H9 (cell line): ENCODE measurements around the gene ACACB. TPM values are rescaled to one million over a fixed set of nuclear protein-coding genes. Genes with fewer than 3 reads are reported as not detected.

Source experiments
- DNase-seq: peaks from one replicate; pipeline ENCODE4 v3.0.0-alpha.2; 2017
- H2AFZ ChIP-seq: one replicate; pipeline ENCODE4 v1.6.1; 2013; ENCODE audit warnings: mild to moderate bottlenecking, low read length, control low read depth, moderate library complexity
- H2AK5ac ChIP-seq: 2 replicates; pipeline ENCODE4 v1.6.1; 2013; ENCODE audit warnings: low read length, control low read depth, mixed read lengths; ENCODE audit not compliant: insufficient read length
- H2BK120ac ChIP-seq: one replicate; pipeline ENCODE4 v1.6.1; 2013; ENCODE audit warnings: low read depth, mild to moderate bottlenecking, low read length, control low read depth, inconsistent platforms; ENCODE audit not compliant: poor library complexity, severe bottlenecking
- H2BK12ac ChIP-seq: 2 replicates; pipeline ENCODE4 v1.6.1; 2013; ENCODE audit warnings: low read length, control low read depth, mixed read lengths, low read depth; ENCODE audit not compliant: insufficient read length
- H2BK15ac ChIP-seq: 2 replicates; pipeline ENCODE4 v1.6.1; 2013; ENCODE audit warnings: low read depth, low read length, control low read depth
- H2BK20ac ChIP-seq: one replicate; pipeline ENCODE4 v1.6.1; 2013; ENCODE audit warnings: low read depth, mild to moderate bottlenecking, low read length, control low read depth, inconsistent platforms; ENCODE audit not compliant: poor library complexity, severe bottlenecking
- H2BK5ac ChIP-seq: 2 replicates; pipeline ENCODE4 v1.6.1; 2013; ENCODE audit warnings: low read length, control low read depth, mixed read lengths; ENCODE audit not compliant: insufficient read length
- H3K14ac ChIP-seq: 2 replicates; pipeline ENCODE4 v1.6.1; 2013; ENCODE audit warnings: low read length, control low read depth; ENCODE audit not compliant: insufficient read depth
- H3K18ac ChIP-seq: 2 replicates; pipeline ENCODE4 v1.6.1; 2013; ENCODE audit warnings: low read depth, mild to moderate bottlenecking, mixed read lengths, low read length, control low read depth; ENCODE audit not compliant: insufficient read length
- H3K23ac ChIP-seq: 2 replicates; pipeline ENCODE4 v1.6.1; 2013; ENCODE audit warnings: low read length, control low read depth, mixed read lengths, low read depth; ENCODE audit not compliant: insufficient read length
- H3K23me2 ChIP-seq: 2 replicates; pipeline ENCODE4 v1.6.1; 2013; ENCODE audit warnings: low read depth, mild to moderate bottlenecking, mixed read lengths, low read length, control low read depth; ENCODE audit not compliant: insufficient read length, poor library complexity, severe bottlenecking
- H3K27ac ChIP-seq: 2 replicates; pipeline ENCODE4 v1.5.1; 2013; ENCODE audit warnings: low read length, control low read depth, mixed read lengths, low read depth; ENCODE audit not compliant: insufficient read length
- H3K27me3 ChIP-seq: 2 replicates; pipeline ENCODE4 v1.6.1; 2013; ENCODE audit warnings: low read length, control low read depth, inconsistent platforms; ENCODE audit not compliant: insufficient read depth
- H3K4ac ChIP-seq: 2 replicates; pipeline ENCODE4 v1.6.1; 2013; ENCODE audit warnings: low read depth, mild to moderate bottlenecking, control low read depth, inconsistent platforms, low read length, moderate library complexity
- H3K4me1 ChIP-seq: 2 replicates; pipeline ENCODE4 v1.6.1; 2013; ENCODE audit warnings: low read length, control low read depth, inconsistent platforms; ENCODE audit not compliant: insufficient read depth
- H3K4me2 ChIP-seq: 2 replicates; pipeline ENCODE4 v1.6.1; 2013; ENCODE audit warnings: low read length, control low read depth, mixed read lengths; ENCODE audit not compliant: insufficient read length, insufficient read depth
- H3K56ac ChIP-seq: 2 replicates; pipeline ENCODE4 v1.6.1; 2013; ENCODE audit warnings: low read depth, mild to moderate bottlenecking, mixed read lengths, low read length, control low read depth; ENCODE audit not compliant: insufficient read length
- H3K79me1 ChIP-seq: 2 replicates; pipeline ENCODE4 v1.6.1; 2013; ENCODE audit warnings: low read depth, mild to moderate bottlenecking, moderate library complexity, low read length, control low read depth, inconsistent platforms; ENCODE audit not compliant: insufficient read depth, poor library complexity, severe bottlenecking
- H3K79me2 ChIP-seq: 2 replicates; pipeline ENCODE4 v1.6.1; 2013; ENCODE audit warnings: low read length, control low read depth, inconsistent platforms; ENCODE audit not compliant: insufficient read depth
- H3K9ac ChIP-seq: 2 replicates; pipeline ENCODE4 v1.6.1; 2013; ENCODE audit warnings: low read length, control low read depth, mixed read lengths; ENCODE audit not compliant: insufficient read length; ENCODE audit errors: extremely low read depth
- H3K9me3 ChIP-seq: one replicate; pipeline ENCODE4 v1.6.1; 2013; ENCODE audit warnings: low read depth, low read length, inconsistent platforms; ENCODE audit not compliant: control insufficient read depth
- H3T11ph ChIP-seq: one replicate; pipeline ENCODE4 v1.6.1; 2013; ENCODE audit warnings: mild to moderate bottlenecking, low read length, control low read depth, inconsistent platforms
- H4K20me1 ChIP-seq: one replicate; pipeline ENCODE4 v1.6.1; 2013; ENCODE audit not compliant: control insufficient read depth, insufficient read length, insufficient read depth
- H4K5ac ChIP-seq: 2 replicates; pipeline ENCODE4 v1.6.1; 2013; ENCODE audit warnings: low read depth, mild to moderate bottlenecking, mixed read lengths, low read length, control low read depth; ENCODE audit not compliant: insufficient read length
- H4K8ac ChIP-seq: replicated peaks from 2 replicates; pipeline ENCODE4 v1.6.1; 2013; ENCODE audit warnings: low read length, control low read depth, mixed read lengths, low read depth; ENCODE audit not compliant: insufficient read length
- H4K91ac ChIP-seq: 2 replicates; pipeline ENCODE4 v1.6.1; 2013; ENCODE audit warnings: low read depth, mild to moderate bottlenecking, moderate library complexity, mixed read lengths, low read length, control low read depth; ENCODE audit not compliant: insufficient read length
- H3K27ac Mint-ChIP-seq, 3 experiments: 2 replicates in 2 of 3; 3 replicates in 1 of 3; pipeline ENCODE4 v1.8.0; 2020 to 2021; ENCODE audit warnings: mixed read lengths in 3 of 3, mild to moderate bottlenecking in 1 of 3, moderate library complexity in 1 of 3
- H3K27me3 Mint-ChIP-seq: 2 replicates; pipeline ENCODE4 v1.8.0; 2021; ENCODE audit warnings: low read depth, mild to moderate bottlenecking, moderate library complexity, mixed read lengths
- H3K36me3 Mint-ChIP-seq, 3 experiments: 2 replicates in 2 of 3; 3 replicates in 1 of 3; pipeline ENCODE4 v1.8.0; 2020 to 2021; ENCODE audit warnings: low read depth in 3 of 3, mixed read lengths in 3 of 3; ENCODE audit not compliant: insufficient read depth in 1 of 3
- H3K4me1 Mint-ChIP-seq, 2 experiments: 2 replicates each; pipeline ENCODE4 v1.8.0; 2020; ENCODE audit warnings: mixed read lengths in 2 of 2
- H3K4me3 Mint-ChIP-seq, 2 experiments: 2 replicates in 1 of 2; 3 replicates in 1 of 2; pipeline ENCODE4 v1.8.0; 2020 to 2021; ENCODE audit warnings: mild to moderate bottlenecking in 2 of 2, mixed read lengths in 2 of 2, moderate library complexity in 1 of 2
- H3K9me3 Mint-ChIP-seq, 2 experiments: 2 replicates in 1 of 2; 3 replicates in 1 of 2; pipeline ENCODE4 v1.8.0; 2020; ENCODE audit warnings: mild to moderate bottlenecking in 2 of 2, mixed read lengths in 2 of 2, moderate library complexity in 1 of 2
- WGBS: extraction: QIAGEN DNeasy Blood & Tissue Kit; methylation state at CpG from one replicate; pipeline ENCODE4 v1.1.7; 2013; ENCODE audit warnings: missing lambda C conversion rate, low lambda C conversion rate, mixed read lengths; ENCODE audit not compliant: insufficient read length; ENCODE audit errors: extremely low coverage; 5-methylcytosine and 5-hydroxymethylcytosine counted together
- total RNA-seq: library from RNA; stranded (reverse); gene quantifications from 2 replicates; pipeline ENCODE4 v1.2.1, GENCODE V29; 2021
- TF ChIP-seq, protein P1 (sequence below): fragments of 200-600 bp; sonication (generic); conservative IDR thresholded peaks from 3 replicates; pipeline ENCODE4 v1.8.0; 2021; ENCODE audit warnings: antibody characterized with exemption, mild to moderate bottlenecking

ACACB gene
- total RNA-seq, 1 experiment from 2014 or later, result 14.2 TPM

- Histone ChIP-seq H4K20me1 (no peaks in the 10 kb centered on the region), H3K4me2 (no peak overlapping the region), H3K4ac (no peak overlapping the region), H3K27me3 (no peaks in the 10 kb centered on the region; the same call in 1 of the 2 replicates), H2BK12ac (no peak overlapping the region), H3K23me2 (no peaks in the 10 kb centered on the region), H2AK5ac (no peak overlapping the region), H3K27ac (no peak overlapping the region), H3K56ac (no peak overlapping the region), H2BK20ac (no peak overlapping the region), H3K23ac (no peak overlapping the region), H3K4me1 (no peaks in the 10 kb centered on the region; the same call in 1 of the 2 replicates), H3K9me3 (no peaks in the 10 kb centered on the region), H3T11ph (no peak overlapping the region), H2BK15ac (no peak overlapping the region), H3K79me2 (no peaks in the 10 kb centered on the region), H3K14ac (no peak overlapping the region), H2BK120ac (no peak overlapping the region), H2BK5ac (no peak overlapping the region), H4K8ac (no peak overlapping the region), H4K5ac (no peak overlapping the region), H3K79me1 (no peaks in the 10 kb centered on the region), H3K18ac (no peak overlapping the region), H2AFZ (no peak overlapping the region), H4K91ac (no peak overlapping the region), H3K9ac (no peak overlapping the region)
- Mint-ChIP-seq H3K4me3 (no peak overlapping the region), H3K36me3 (no peaks in the 10 kb centered on the region), H3K9me3 (no peaks in the 10 kb centered on the region), H3K27me3 (peaks cover 24% of the 10 kb centered on the region), H3K4me1 (peaks cover 4 to 6% of the 10 kb centered on the region in 2 experiments; a peak in 1 of 4 replicates), H3K27ac (no peak overlapping the region)
- WGBS, result no CpG with 5 or more reads among the region's 3 CpGs
- TF ChIP-seq, protein P1, sequence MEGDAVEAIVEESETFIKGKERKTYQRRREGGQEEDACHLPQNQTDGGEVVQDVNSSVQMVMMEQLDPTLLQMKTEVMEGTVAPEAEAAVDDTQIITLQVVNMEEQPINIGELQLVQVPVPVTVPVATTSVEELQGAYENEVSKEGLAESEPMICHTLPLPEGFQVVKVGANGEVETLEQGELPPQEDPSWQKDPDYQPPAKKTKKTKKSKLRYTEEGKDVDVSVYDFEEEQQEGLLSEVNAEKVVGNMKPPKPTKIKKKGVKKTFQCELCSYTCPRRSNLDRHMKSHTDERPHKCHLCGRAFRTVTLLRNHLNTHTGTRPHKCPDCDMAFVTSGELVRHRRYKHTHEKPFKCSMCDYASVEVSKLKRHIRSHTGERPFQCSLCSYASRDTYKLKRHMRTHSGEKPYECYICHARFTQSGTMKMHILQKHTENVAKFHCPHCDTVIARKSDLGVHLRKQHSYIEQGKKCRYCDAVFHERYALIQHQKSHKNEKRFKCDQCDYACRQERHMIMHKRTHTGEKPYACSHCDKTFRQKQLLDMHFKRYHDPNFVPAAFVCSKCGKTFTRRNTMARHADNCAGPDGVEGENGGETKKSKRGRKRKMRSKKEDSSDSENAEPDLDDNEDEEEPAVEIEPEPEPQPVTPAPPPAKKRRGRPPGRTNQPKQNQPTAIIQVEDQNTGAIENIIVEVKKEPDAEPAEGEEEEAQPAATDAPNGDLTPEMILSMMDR, result no peak
- DNase-seq, result no peak
These were observed 185.3 kb downstream of the ACACB start for GRCh38 chr12:109301643-109302168.
